ENCODE measurements around the gene RRAGD. TPM values are rescaled to one million over a fixed set of nuclear protein-coding genes. Genes with fewer than 3 reads are reported as not detected.

The RRAGD gene
- total and polyA plus RNA-seq, 2 of the 8 experiments (the other 6 are each of a cell fraction or from before 2014, with no cell fraction given), result 7.2 to 30.8 TPM

GRCh38 chr6:89434954-89435353 is 22.9 kb upstream of the RRAGD start:
- no peak overlapping the region for H4K91ac ChIP-seq (replicated peaks; ENCODE audit: insufficient read length, low read length)
- no peak overlapping the region for H3K18ac ChIP-seq (ENCODE audit: extremely low read depth, low read length)
- WGBS, 2 experiments (ENCODE audit: extremely low coverage in 1 of 2, insufficient coverage in 1 of 2, insufficient read length in 1 of 2, insufficient replicate concordance in 2 of 2, low coverage in 1 of 2, low lambda C conversion rate in 2 of 2, missing lambda C conversion rate in 1 of 2), result 89% methylated on average over 4 of the region's 4 CpGs; no CpG with 5 or more reads in 1 of the 2 experiments
- no peak overlapping the region for H3K56ac ChIP-seq (replicated peaks; ENCODE audit: insufficient read length, low read depth, low read length)
- no peak overlapping the region for H3K4me2 ChIP-seq (ENCODE audit: insufficient read depth in 1 of 2, low read depth in 2 of 2, low read length in 2 of 2)
- H4K8ac ChIP-seq (ENCODE audit: extremely low read depth, insufficient read depth, low read length), result no peak overlapping the region
- H3K4ac ChIP-seq (replicated peaks; ENCODE audit: insufficient read length, low read depth, low read length), result no peak overlapping the region
- no peak overlapping the region for H4K5ac ChIP-seq (ENCODE audit: insufficient read length, low read depth, low read length)
- H2BK12ac ChIP-seq (ENCODE audit: low read depth, low read length), result no peak overlapping the region
- POLR2A ChIA-PET (ENCODE audit: partially characterized antibody), result no interaction called here
- no peak overlapping the region for H2BK5ac ChIP-seq (ENCODE audit: low read depth, low read length)
- H3K36me3 ChIP-seq (ENCODE audit: control insufficient read depth in 2 of 4, insufficient read depth in 4 of 4, low read length in 3 of 4), result no peaks in the 10 kb centered on the region
- no peak overlapping the region for H2BK15ac ChIP-seq (ENCODE audit: low read length)
- DNase-seq (ENCODE audit: low read depth in 1 of 2, low spot score in 2 of 2), result no peak
- H3K9me3 ChIP-seq (ENCODE audit: insufficient read depth in 2 of 2, low read depth in 1 of 2, low read length in 1 of 2), result no peaks in the 10 kb centered on the region
- no peaks in the 10 kb centered on the region for H3K79me1 ChIP-seq (ENCODE audit: low read depth, low read length)
- no peak overlapping the region for H3K14ac ChIP-seq (ENCODE audit: insufficient read length)
- peaks cover 0 to 6% (median 2%) of the 10 kb centered on the region in 4 experiments; a peak in 3 of 7 replicates for H3K4me1 ChIP-seq (replicated peaks in 1 of 4; ENCODE audit: control insufficient read depth in 3 of 4, insufficient read depth in 4 of 4, low read length in 3 of 4)
- peaks cover 0 to 18% (median 6%) of the 10 kb centered on the region in 4 experiments; a peak in 5 of 7 replicates for H3K27me3 ChIP-seq (replicated peaks in 1 of 4; ENCODE audit: control insufficient read depth in 3 of 4, extremely low read depth in 1 of 4, insufficient read depth in 3 of 4, low read length in 3 of 4)
- H4K20me1 ChIP-seq (replicated peaks in 1 of 2; ENCODE audit: control insufficient read depth in 1 of 2, insufficient read depth in 2 of 2, low read length in 2 of 2), result no peaks in the 10 kb centered on the region
- TF ChIP-seq HDAC6 (IDR thresholded peaks at IDR 0.05; ENCODE audit: low read depth, low read length) (no peak), TEAD4 (IDR thresholded peaks at IDR 0.05; ENCODE audit: low read depth, low read length) (no peak), MAX (IDR thresholded peaks at IDR 0.05) (no peak), KDM5A (IDR thresholded peaks at IDR 0.05; ENCODE audit: low read length) (no peak), CBX8 (IDR thresholded peaks at IDR 0.05; ENCODE audit: borderline replicate concordance, low read depth, low read length) (no peak)
- H3K9ac ChIP-seq (replicated peaks in 1 of 4; ENCODE audit: extremely low read depth in 1 of 4, low read depth in 3 of 4, low read length in 3 of 4), result no peak overlapping the region
- H2AFZ ChIP-seq (ENCODE audit: low read length), result no peak overlapping the region
- H3K23ac ChIP-seq (ENCODE audit: insufficient read length), result no peak overlapping the region
- H3K27ac ChIP-seq (ENCODE audit: low read depth, low read length), result no peak overlapping the region
- no peaks in the 10 kb centered on the region for H3K79me2 ChIP-seq (ENCODE audit: control insufficient read depth in 1 of 2, insufficient read depth in 2 of 2, low read length in 2 of 2)
- no peak overlapping the region for H2BK120ac ChIP-seq (replicated peaks; ENCODE audit: low read depth, low read length)
- peaks cover 3% of the 10 kb centered on the region; the same call in 1 of the 2 replicates for H3K23me2 ChIP-seq (ENCODE audit: low read depth, low read length)
- H3K4me3 ChIP-seq (ENCODE audit: extremely low read depth in 1 of 4, insufficient read depth in 2 of 4, low read depth in 3 of 4, low read length in 4 of 4), result no peak overlapping the region
- H2BK20ac ChIP-seq (ENCODE audit: low read length), result no peak overlapping the region
- CTCF ChIA-PET (ENCODE audit: partially characterized antibody), result interaction anchor here (0.5 to 1.8 kb wide), 6 partner anchors 9 to 273 kb away, joined by 3 to 15 read pairs (median 4); no protein-coding TSS in a partner anchor
- no peak overlapping the region for H2AK5ac ChIP-seq (ENCODE audit: low read depth, low read length)
- FAIRE-seq, result no peak
